ENCODE measurements around the gene DEFB124.
"Not testable (repeated sequence)": the region's sequence is repeated elsewhere in the genome, so short reads cannot be mapped to it uniquely, and the experiment has no call there.

Gene DEFB124

GRCh38 chr20:31485450-31486339 lies 10.8 kb upstream of the DEFB124 start:
- Histone ChIP-seq H3K9ac (ENCODE audit: low read length) (no peak overlapping the region), H3K9me3 (ENCODE audit: control insufficient read depth, low read depth, low read length) (no peaks in the 10 kb centered on the region), H3K27ac (ENCODE audit: low read length) (no peak overlapping the region), H3K4me1 (ENCODE audit: control insufficient read depth, low read depth, low read length) (peaks cover 5% of the 10 kb centered on the region), H3K27me3 (ENCODE audit: control insufficient read depth, insufficient read depth, low read length) (peaks cover 21% of the 10 kb centered on the region), H3K36me3 (ENCODE audit: control insufficient read depth, low read depth, low read length) (no peaks in the 10 kb centered on the region), H3K4me3 (ENCODE audit: low read length) (peak overlapping the region; percentile 38)

GRCh38 chr20:31484001-31484400 lies 9.1 kb upstream of the DEFB124 start:
- Histone ChIP-seq H3K4me3 (ENCODE audit: low read length) (no peak overlapping the region), H3K9me3 (ENCODE audit: control insufficient read depth, low read depth, low read length) (no peaks in the 10 kb centered on the region), H3K27ac (ENCODE audit: low read length) (no peak overlapping the region)

GRCh38 chr20:31476643-31477215 lies 1.8 kb upstream of the DEFB124 start:
- no peak overlapping the region for H3K27ac ChIP-seq (ENCODE audit: low read length)
- H3K36me3 ChIP-seq (ENCODE audit: control insufficient read depth, low read depth, low read length), result no peaks in the 10 kb centered on the region
- peaks cover 37% of the 10 kb centered on the region for H3K27me3 ChIP-seq (ENCODE audit: control insufficient read depth, insufficient read depth, low read length)
- H3K4me3 ChIP-seq (ENCODE audit: low read length), result no peak overlapping the region
- no peaks in the 10 kb centered on the region for H3K4me1 ChIP-seq (ENCODE audit: control insufficient read depth, low read depth, low read length)
- no peaks in the 10 kb centered on the region for H3K9me3 ChIP-seq (ENCODE audit: control insufficient read depth, low read depth, low read length)
- H3K9ac ChIP-seq (ENCODE audit: low read length), result no peak overlapping the region

More at GRCh38 chr20:31484001-31484400, 9.1 kb upstream of the DEFB124 start:
- H3K36me3 ChIP-seq (ENCODE audit: control insufficient read depth, low read depth, low read length), result no peaks in the 10 kb centered on the region
- no peak overlapping the region for H3K9ac ChIP-seq (ENCODE audit: low read length)
- H3K4me1 ChIP-seq (ENCODE audit: control insufficient read depth, low read depth, low read length), result peaks cover 5% of the 10 kb centered on the region
- H3K27me3 ChIP-seq (ENCODE audit: control insufficient read depth, insufficient read depth, low read length), result peaks cover 21% of the 10 kb centered on the region

GRCh38 chr20:31476294-31476585 lies 1.3 kb upstream of the DEFB124 start:
- H3K4me1 ChIP-seq (ENCODE audit: control insufficient read depth, low read depth, low read length), result no peaks in the 10 kb centered on the region
- H3K9me3 ChIP-seq (ENCODE audit: control insufficient read depth, low read depth, low read length), result no peaks in the 10 kb centered on the region
- H3K27ac ChIP-seq (ENCODE audit: low read length), result no peak overlapping the region
- H3K9ac ChIP-seq (ENCODE audit: low read length), result no peak overlapping the region
- no peaks in the 10 kb centered on the region for H3K36me3 ChIP-seq (ENCODE audit: control insufficient read depth, low read depth, low read length)
- H3K27me3 ChIP-seq (ENCODE audit: control insufficient read depth, insufficient read depth, low read length), result peaks cover 37% of the 10 kb centered on the region
- H3K4me3 ChIP-seq (ENCODE audit: low read length), result no peak overlapping the region

GRCh38 chr20:31475472-31476293 lies 756 bp upstream of the DEFB124 start:
- H3K9ac ChIP-seq (ENCODE audit: low read length), result no peak overlapping the region
- peak overlapping the region; percentile 49 for H3K4me3 ChIP-seq (ENCODE audit: low read length)
- H3K36me3 ChIP-seq (ENCODE audit: control insufficient read depth, low read depth, low read length), result no peaks in the 10 kb centered on the region
- no peaks in the 10 kb centered on the region for H3K4me1 ChIP-seq (ENCODE audit: control insufficient read depth, low read depth, low read length)
- H3K27me3 ChIP-seq (ENCODE audit: control insufficient read depth, insufficient read depth, low read length), result peaks cover 37% of the 10 kb centered on the region
- no peaks in the 10 kb centered on the region for H3K9me3 ChIP-seq (ENCODE audit: control insufficient read depth, low read depth, low read length)
- no peak overlapping the region for H3K27ac ChIP-seq (ENCODE audit: low read length)

- no peak overlapping the region for H3K27ac ChIP-seq (ENCODE audit: low read length)
- no peaks in the 10 kb centered on the region for H3K9me3 ChIP-seq (ENCODE audit: control insufficient read depth, low read depth, low read length)
- H3K27me3 ChIP-seq (ENCODE audit: control insufficient read depth, insufficient read depth, low read length), result peaks cover 37% of the 10 kb centered on the region
Observed at GRCh38 chr20:31474097-31474436, 860 bp downstream of the DEFB124 start.

GRCh38 chr20:31473331-31474096 lies 1.4 kb downstream of the DEFB124 start:
- peaks cover 37% of the 10 kb centered on the region for H3K27me3 ChIP-seq (ENCODE audit: control insufficient read depth, insufficient read depth, low read length)
- H3K9me3 ChIP-seq (ENCODE audit: control insufficient read depth, low read depth, low read length), result no peaks in the 10 kb centered on the region
- no peaks in the 10 kb centered on the region for H3K36me3 ChIP-seq (ENCODE audit: control insufficient read depth, low read depth, low read length)
- no peak overlapping the region for H3K27ac ChIP-seq (ENCODE audit: low read length)
- no peaks in the 10 kb centered on the region for H3K4me1 ChIP-seq (ENCODE audit: control insufficient read depth, low read depth, low read length)
- H3K4me3 ChIP-seq (ENCODE audit: low read length), result no peak overlapping the region
- no peak overlapping the region for H3K9ac ChIP-seq (ENCODE audit: low read length)

More at GRCh38 chr20:31474097-31474436, 860 bp downstream of the DEFB124 start:
- H3K4me3 ChIP-seq (ENCODE audit: low read length), result no peak overlapping the region
- no peaks in the 10 kb centered on the region for H3K36me3 ChIP-seq (ENCODE audit: control insufficient read depth, low read depth, low read length)
- H3K4me1 ChIP-seq (ENCODE audit: control insufficient read depth, low read depth, low read length), result no peaks in the 10 kb centered on the region
- no peak overlapping the region for H3K9ac ChIP-seq (ENCODE audit: low read length)

GRCh38 chr20:31472395-31473330 lies 2.3 kb downstream of the DEFB124 start:
- Histone ChIP-seq H3K36me3 (ENCODE audit: control insufficient read depth, low read depth, low read length) (no peaks in the 10 kb centered on the region), H3K27me3 (ENCODE audit: control insufficient read depth, insufficient read depth, low read length) (peaks cover 35% of the 10 kb centered on the region), H3K27ac (ENCODE audit: low read length) (no peak overlapping the region), H3K9ac (ENCODE audit: low read length) (no peak overlapping the region), H3K4me1 (ENCODE audit: control insufficient read depth, low read depth, low read length) (no peaks in the 10 kb centered on the region), H3K9me3 (ENCODE audit: control insufficient read depth, low read depth, low read length) (no peaks in the 10 kb centered on the region), H3K4me3 (ENCODE audit: low read length) (no peak overlapping the region)

- peaks cover 19% of the 10 kb centered on the region for H3K27me3 ChIP-seq (ENCODE audit: control insufficient read depth, insufficient read depth, low read length)
- not testable (repeated sequence) for H3K9ac ChIP-seq (ENCODE audit: low read length); H3K36me3 ChIP-seq (ENCODE audit: control insufficient read depth, low read depth, low read length); H3K4me1 ChIP-seq (ENCODE audit: control insufficient read depth, low read depth, low read length); H3K9me3 ChIP-seq (ENCODE audit: control insufficient read depth, low read depth, low read length); H3K4me3 ChIP-seq (ENCODE audit: low read length); H3K27ac ChIP-seq (ENCODE audit: low read length)
Observed at GRCh38 chr20:31470946-31471345, 4.0 kb downstream of the DEFB124 start.

GRCh38 chr20:31454361-31454760 lies 20.6 kb downstream of the DEFB124 start:
- Histone ChIP-seq H3K9me3 (ENCODE audit: control insufficient read depth, low read depth, low read length) (peaks cover 23% of the 10 kb centered on the region), H3K9ac (ENCODE audit: low read length) (no peak overlapping the region), H3K27ac (ENCODE audit: low read length) (no peak overlapping the region), H3K36me3 (ENCODE audit: control insufficient read depth, low read depth, low read length) (no peaks in the 10 kb centered on the region), H3K27me3 (ENCODE audit: control insufficient read depth, insufficient read depth, low read length) (no peaks in the 10 kb centered on the region), H3K4me1 (ENCODE audit: control insufficient read depth, low read depth, low read length) (no peaks in the 10 kb centered on the region), H3K4me3 (ENCODE audit: low read length) (no peak overlapping the region)

Measured in iPS-18a (cell line).